Erythroblast (primary cell): ENCODE data around the gene TSPEAR.

Source experiments
- GATA1 ChIP-seq: IDR thresholded peaks from 2 replicates; pipeline ENCODE4 v1.6.1; 2011; ENCODE audit warnings: low read depth, mild to moderate bottlenecking, control low read depth, low read length, moderate library complexity
- POLR2A ChIP-seq: IDR thresholded peaks from 2 replicates; pipeline ENCODE4 v1.6.1; 2011; ENCODE audit warnings: mild to moderate bottlenecking, low read length

DNA sequence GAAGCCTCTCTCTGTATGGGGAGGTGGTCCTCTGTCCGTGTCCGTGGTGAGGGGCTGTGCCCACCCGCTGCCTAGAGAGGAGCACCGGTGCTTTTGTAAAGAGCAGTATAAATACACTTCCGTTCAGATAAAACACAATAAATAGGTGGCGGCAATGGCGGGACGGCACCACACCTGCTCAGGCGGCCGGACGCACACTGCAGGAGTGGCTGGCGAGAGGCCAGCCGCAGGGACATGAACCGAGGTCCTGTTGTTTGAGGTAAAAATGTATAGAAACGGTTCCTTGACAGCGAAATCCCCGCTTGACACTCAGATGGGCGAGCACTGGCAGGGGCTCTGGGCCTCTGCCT lies 212.2 kb downstream of the TSPEAR start:
- TF ChIP-seq POLR2A, result no peak
- TF ChIP-seq GATA1, result no peak
